Subcutaneous adipose tissue (tissue), 4 donors: ENCODE results near the gene QPCT. TPM values are rescaled to one million over a fixed set of nuclear protein-coding genes. Genes with fewer than 3 reads are reported as not detected.

ENCODE experiments used
- small RNA-seq: library from RNA; depleted of rRNA; stranded (forward); fragments of <200 nt; gene quantifications from one replicate; pipeline ENCODE3, GENCODE V24; 2016
- total RNA-seq, 4 donors: library from RNA; depleted of rRNA; stranded (reverse); fragments of >200 nt; gene quantifications; one replicate each; pipeline ENCODE4 v1.1.0, GENCODE V29; 2016
- TF ChIP-seq, protein P1 (sequence below): fragments of 450-650 bp; IDR thresholded peaks from one replicate; pipeline ENCODE4 v1.5.1; 2016; ENCODE audit warnings: low read depth, mild to moderate bottlenecking, control low read depth, antibody characterized with exemption, moderate library complexity

QPCT gene
- total RNA-seq, 4 donors from 2014 or later = 2.4 to 15.6 (median 5.1) TPM

DNA sequence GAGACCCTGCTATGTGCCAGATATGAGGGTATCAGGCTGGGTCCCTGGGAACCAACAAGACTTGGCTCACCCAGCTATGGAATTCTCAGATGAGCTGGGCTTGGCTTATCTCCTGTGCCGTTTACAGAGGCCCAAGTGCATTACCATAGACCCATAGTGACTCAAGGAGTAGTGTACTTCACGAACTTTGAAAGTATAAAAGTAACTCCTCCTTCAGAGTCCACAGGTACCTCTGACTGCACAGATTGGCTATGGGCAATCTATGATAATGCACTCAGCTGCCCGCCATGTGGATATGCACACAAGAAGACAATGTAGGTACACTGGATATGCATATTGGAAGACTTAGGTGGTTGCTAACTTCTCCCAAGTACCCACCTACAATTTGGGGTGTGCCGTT is 78.4 kb downstream of the QPCT start:
- TF ChIP-seq, protein P1, sequence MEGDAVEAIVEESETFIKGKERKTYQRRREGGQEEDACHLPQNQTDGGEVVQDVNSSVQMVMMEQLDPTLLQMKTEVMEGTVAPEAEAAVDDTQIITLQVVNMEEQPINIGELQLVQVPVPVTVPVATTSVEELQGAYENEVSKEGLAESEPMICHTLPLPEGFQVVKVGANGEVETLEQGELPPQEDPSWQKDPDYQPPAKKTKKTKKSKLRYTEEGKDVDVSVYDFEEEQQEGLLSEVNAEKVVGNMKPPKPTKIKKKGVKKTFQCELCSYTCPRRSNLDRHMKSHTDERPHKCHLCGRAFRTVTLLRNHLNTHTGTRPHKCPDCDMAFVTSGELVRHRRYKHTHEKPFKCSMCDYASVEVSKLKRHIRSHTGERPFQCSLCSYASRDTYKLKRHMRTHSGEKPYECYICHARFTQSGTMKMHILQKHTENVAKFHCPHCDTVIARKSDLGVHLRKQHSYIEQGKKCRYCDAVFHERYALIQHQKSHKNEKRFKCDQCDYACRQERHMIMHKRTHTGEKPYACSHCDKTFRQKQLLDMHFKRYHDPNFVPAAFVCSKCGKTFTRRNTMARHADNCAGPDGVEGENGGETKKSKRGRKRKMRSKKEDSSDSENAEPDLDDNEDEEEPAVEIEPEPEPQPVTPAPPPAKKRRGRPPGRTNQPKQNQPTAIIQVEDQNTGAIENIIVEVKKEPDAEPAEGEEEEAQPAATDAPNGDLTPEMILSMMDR = no peak

Small RNAs within 50 kb of the gene (small RNA-seq; reads per million reads assigned to genes)
- not detected for gene RNU6-939P

Other genes with a start within 250 kb of the QPCT start
- 10 to 100 TPM; 24.2 to 30.2 (median 27.5) TPM for gene EIF2AK2, start 187.7 kb upstream of the QPCT start, total RNA-seq
- not detected for gene SULT6B1, start 156.0 kb upstream of the QPCT start, total RNA-seq
- 10 to 100 TPM; 20.0 to 22.8 (median 21.4) TPM for gene CEBPZOS, start 148.1 kb upstream of the QPCT start, total RNA-seq
- gene CEBPZ, start 113.0 kb upstream of the QPCT start, total RNA-seq = 10 to 100 TPM; 29.3 to 67.8 (median 39.7) TPM
- 10 to 100 TPM; 14.5 to 22.9 (median 18.5) TPM for gene NDUFAF7, start 113.0 kb upstream of the QPCT start, total RNA-seq
- 10 to 100 TPM; 40.6 to 56.7 (median 43.6) TPM for gene PRKD3, start 19.8 kb upstream of the QPCT start, total RNA-seq